SK-N-SH treated with all-trans-retinoic acid at 6 μM for 48 hours (cell line): ENCODE measurements around the gene MRPL4.

Experiments used
- ATAC-seq: fragments of 200-7000 bp; cut with Tn5 transposase; 3 replicates; pipeline ENCODE4 v1.9.1; 2020; ENCODE audit warnings: mild to moderate bottlenecking, moderate library complexity
- ARNTL ChIP-seq: fragments of 450-650 bp; formaldehyde crosslinking; IDR thresholded peaks from 2 replicates; pipeline ENCODE4 v1.5.0; 2020; ENCODE audit warnings: low read depth, mild to moderate bottlenecking, moderate library complexity, borderline replicate concordance
- BACH2 ChIP-seq: fragments of 250-450 bp; sonication (Bioruptor Pico); IDR thresholded peaks from 2 replicates; pipeline ENCODE4 v1.9.0; 2021; ENCODE audit warnings: mild to moderate bottlenecking, borderline replicate concordance
- CSDC2 ChIP-seq: fragments of 250-450 bp; sonication (Bioruptor Pico); IDR thresholded peaks from 2 replicates; pipeline ENCODE4 v1.5.0; 2020; ENCODE audit warnings: mild to moderate bottlenecking, moderate library complexity
- ESRRG ChIP-seq: fragments of 250-450 bp; sonication (Bioruptor Pico); IDR thresholded peaks from 2 replicates; pipeline ENCODE4 v1.6.1; 2021; ENCODE audit warnings: mild to moderate bottlenecking
- GLIS3 ChIP-seq: fragments of 250-450 bp; sonication (Bioruptor Pico); IDR thresholded peaks from 2 replicates; pipeline ENCODE4 v1.5.0; 2020; ENCODE audit warnings: mild to moderate bottlenecking, moderate library complexity
- OSR1 ChIP-seq: fragments of 250-450 bp; sonication (Bioruptor Pico); IDR thresholded peaks from 2 replicates; pipeline ENCODE4 v1.8.0; 2022; ENCODE audit warnings: moderate library complexity, mild to moderate bottlenecking, inconsistent platforms
- PPARA ChIP-seq: fragments of 250-450 bp; sonication (Bioruptor Pico); IDR thresholded peaks from 2 replicates; pipeline ENCODE4 v1.5.0; 2020; ENCODE audit warnings: mild to moderate bottlenecking, borderline replicate concordance
- RARB ChIP-seq: fragments of 250-450 bp; sonication (Bioruptor Pico); IDR thresholded peaks from 2 replicates; pipeline ENCODE4 v1.8.0; 2021; ENCODE audit warnings: mild to moderate bottlenecking, moderate library complexity
- SNAI2 ChIP-seq: fragments of 250-450 bp; sonication (Bioruptor Pico); IDR thresholded peaks from 2 replicates; pipeline ENCODE4 v1.5.0; 2020; ENCODE audit warnings: mild to moderate bottlenecking, moderate library complexity
- TOX ChIP-seq: fragments of 250-450 bp; sonication (Bioruptor Pico); IDR thresholded peaks from 2 replicates; pipeline ENCODE4 v1.8.0; 2021; ENCODE audit warnings: mild to moderate bottlenecking, moderate library complexity, borderline replicate concordance
- ZC3H10 ChIP-seq: fragments of 250-450 bp; sonication (Bioruptor Pico); IDR thresholded peaks from 2 replicates; pipeline ENCODE4 v1.5.1; 2021; ENCODE audit warnings: mild to moderate bottlenecking, moderate library complexity
- ZFP3 ChIP-seq: fragments of 250-450 bp; sonication (Bioruptor Pico); IDR thresholded peaks from 2 replicates; pipeline ENCODE4 v1.5.0; 2020; ENCODE audit warnings: mild to moderate bottlenecking, moderate library complexity
- ZFP30 ChIP-seq: fragments of 450-650 bp; formaldehyde crosslinking; IDR thresholded peaks from 2 replicates; pipeline ENCODE4 v1.5.0; 2022; ENCODE audit warnings: mild to moderate bottlenecking, moderate library complexity
- ZNF565 ChIP-seq: fragments of 450-650 bp; formaldehyde crosslinking; conservative IDR thresholded peaks from 2 replicates; pipeline ENCODE4 v1.5.0; 2020; ENCODE audit warnings: low read depth, mild to moderate bottlenecking, moderate library complexity
- ZNF70 ChIP-seq: fragments of 450-650 bp; formaldehyde crosslinking; IDR thresholded peaks from 2 replicates; pipeline ENCODE4 v1.5.0; 2020; ENCODE audit warnings: mild to moderate bottlenecking, moderate library complexity
- ZNF8 ChIP-seq: fragments of 450-650 bp; formaldehyde crosslinking; IDR thresholded peaks from 2 replicates; pipeline ENCODE4 v1.5.0; 2020; ENCODE audit warnings: mild to moderate bottlenecking, moderate library complexity
- TF ChIP-seq, protein P1 (sequence below): fragments of 250-450 bp; sonication (Bioruptor Pico); IDR thresholded peaks from 2 replicates; pipeline ENCODE4 v1.5.1; 2020; ENCODE audit warnings: low read depth, mild to moderate bottlenecking, moderate library complexity
- TF ChIP-seq, protein P2 (sequence below): fragments of 250-450 bp; sonication (Bioruptor Pico); IDR thresholded peaks from 2 replicates; pipeline ENCODE4 v1.8.0; 2021; ENCODE audit warnings: low read depth, mild to moderate bottlenecking, moderate library complexity, borderline replicate concordance
- TF ChIP-seq, protein P3 (sequence below): fragments of 250-450 bp; sonication (Bioruptor Pico); IDR thresholded peaks from 2 replicates; pipeline ENCODE4 v1.5.0; 2020; ENCODE audit warnings: mild to moderate bottlenecking, moderate library complexity
- TF ChIP-seq, protein P4 (sequence below): fragments of 250-450 bp; sonication (Bioruptor Pico); IDR thresholded peaks from 2 replicates; pipeline ENCODE4 v1.8.0; 2020; ENCODE audit warnings: mild to moderate bottlenecking, moderate library complexity, borderline replicate concordance

Gene MRPL4

DNA sequence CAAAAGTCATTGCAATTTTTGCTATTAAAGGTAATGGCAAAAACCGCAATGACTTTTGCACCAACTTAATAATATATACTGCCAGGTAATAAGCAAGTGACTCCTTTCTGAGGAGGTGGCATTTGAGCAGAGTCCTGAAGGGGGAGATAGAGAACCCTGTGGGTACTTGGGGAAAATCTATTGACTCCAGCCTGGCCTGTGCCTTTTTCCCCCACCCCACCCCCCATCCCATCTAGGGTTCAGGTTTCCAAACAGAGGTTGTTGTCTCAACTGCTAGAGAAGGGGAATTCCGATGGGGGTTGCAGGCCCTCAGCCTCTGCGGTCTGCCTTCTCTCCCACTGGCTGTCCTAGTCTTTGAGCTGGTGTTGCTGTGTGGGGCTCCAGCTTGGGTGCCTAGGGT lies 32.3 kb upstream of the MRPL4 start (continued):
- TF ChIP-seq ARNTL (no peak), ZC3H10 (CRISPR knock-in tag) (no peak), RARB (no peak), ZFP30 (no peak), SNAI2 (CRISPR knock-in tag) (no peak), ZNF565 (CRISPR knock-in tag) (no peak)
- TF ChIP-seq, protein P1, sequence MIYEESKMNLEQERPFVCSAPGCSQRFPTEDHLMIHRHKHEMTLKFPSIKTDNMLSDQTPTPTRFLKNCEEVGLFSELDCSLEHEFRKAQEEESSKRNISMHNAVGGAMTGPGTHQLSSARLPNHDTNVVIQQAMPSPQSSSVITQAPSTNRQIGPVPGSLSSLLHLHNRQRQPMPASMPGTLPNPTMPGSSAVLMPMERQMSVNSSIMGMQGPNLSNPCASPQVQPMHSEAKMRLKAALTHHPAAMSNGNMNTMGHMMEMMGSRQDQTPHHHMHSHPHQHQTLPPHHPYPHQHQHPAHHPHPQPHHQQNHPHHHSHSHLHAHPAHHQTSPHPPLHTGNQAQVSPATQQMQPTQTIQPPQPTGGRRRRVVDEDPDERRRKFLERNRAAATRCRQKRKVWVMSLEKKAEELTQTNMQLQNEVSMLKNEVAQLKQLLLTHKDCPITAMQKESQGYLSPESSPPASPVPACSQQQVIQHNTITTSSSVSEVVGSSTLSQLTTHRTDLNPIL: no peak

DNA sequence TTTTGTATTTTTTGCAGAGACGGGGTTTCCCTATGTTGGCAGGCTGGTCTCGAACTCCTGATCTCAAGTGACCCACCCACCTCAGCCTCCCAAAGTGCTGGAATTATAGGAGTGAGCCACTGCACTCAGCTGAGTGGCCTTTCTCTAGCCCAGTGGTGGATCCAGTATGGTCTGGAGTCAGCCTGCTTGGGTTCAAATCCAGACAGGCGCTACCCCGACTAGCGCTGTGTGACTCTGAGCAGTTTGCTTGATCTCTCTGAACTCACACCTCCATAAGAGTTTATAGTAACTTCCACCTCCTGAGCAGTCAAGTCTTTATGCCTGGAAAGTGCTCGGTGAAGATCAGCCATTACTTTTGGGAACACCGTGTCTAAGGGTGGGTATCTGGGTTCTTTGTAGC lies 31.3 kb upstream of the MRPL4 start:
- ATAC-seq: no peak
- TF ChIP-seq RARB (no peak), ARNTL (no peak), TOX (CRISPR knock-in tag) (no peak), ZNF565 (CRISPR knock-in tag) (no peak), OSR1 (CRISPR knock-in tag) (no peak), BACH2 (CRISPR knock-in tag) (no peak), ZFP3 (CRISPR knock-in tag) (no peak), ZNF8 (no peak)
- TF ChIP-seq, protein P1: no peak

DNA sequence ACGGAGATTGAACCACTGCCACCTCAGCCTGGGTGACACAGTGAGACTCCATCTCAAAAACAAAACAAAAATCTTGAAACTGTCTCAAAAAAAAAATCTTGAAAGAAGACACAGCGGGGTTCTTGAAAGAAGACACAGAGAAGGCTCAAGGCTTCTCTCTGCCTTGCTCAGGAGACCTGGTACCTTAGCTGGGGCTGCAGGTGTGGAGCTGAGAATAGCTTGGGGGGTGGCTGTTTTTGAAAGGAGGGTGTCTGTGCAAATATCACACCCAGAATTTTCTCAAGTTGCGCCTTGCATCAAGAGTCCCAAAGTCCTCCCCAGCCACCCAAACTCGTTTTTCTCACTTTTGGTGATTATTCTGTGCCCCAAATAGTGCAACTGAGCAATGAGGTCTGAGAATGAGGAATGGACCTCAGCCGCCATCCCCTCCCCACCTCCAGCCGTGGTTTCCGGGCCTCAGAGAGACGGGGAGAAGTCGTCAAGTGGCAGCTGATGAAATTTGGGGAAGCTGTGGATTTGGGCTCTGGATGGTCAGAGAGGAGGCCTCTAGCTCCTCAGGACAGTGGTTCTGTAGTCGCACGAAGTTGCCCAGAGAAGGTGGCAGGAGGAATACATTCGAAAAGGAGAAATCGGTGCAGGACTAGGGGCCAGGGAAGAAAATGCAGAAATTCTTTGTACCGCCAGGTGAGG lies 29.7 kb upstream of the MRPL4 start:
- TF ChIP-seq PPARA (CRISPR knock-in tag): no peak
- TF ChIP-seq CSDC2: no peak
- no peak for TF ChIP-seq TOX (CRISPR knock-in tag)
- ATAC-seq: no peak

DNA sequence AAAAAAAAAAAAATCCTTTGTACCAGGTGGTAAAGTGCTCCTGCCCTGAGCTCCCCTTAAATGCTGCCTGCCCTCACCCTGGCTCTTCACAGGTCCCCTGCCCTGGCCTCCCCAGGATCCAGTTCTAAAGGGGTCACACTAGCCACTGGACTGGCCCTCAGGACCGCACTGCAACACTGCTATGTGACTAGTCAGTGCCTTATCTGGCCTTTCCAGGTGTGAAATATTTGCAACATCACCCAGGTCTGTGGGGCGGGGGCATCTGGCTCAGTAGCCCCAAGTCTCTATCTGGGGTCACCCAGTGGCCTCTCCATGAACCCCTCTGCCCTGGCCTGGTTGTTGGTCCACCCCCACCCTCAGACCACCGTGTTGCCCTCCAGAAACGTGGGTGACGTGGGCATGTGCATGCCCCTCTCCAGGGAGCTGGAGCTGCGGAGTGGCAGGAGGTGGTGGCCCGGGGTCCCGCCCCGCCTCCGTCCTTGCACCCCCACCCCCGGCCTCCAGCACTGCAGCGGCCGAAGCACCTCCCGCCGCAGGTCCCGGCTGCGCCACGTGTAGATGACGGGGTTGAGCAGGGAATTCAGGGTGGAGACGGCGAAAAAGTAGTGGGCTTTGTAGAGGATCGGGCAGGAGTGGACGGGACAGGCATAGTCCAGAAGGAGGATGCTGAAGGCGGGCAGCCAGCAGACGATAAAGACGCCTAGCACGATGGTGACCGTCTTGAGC lies 28.4 kb upstream of the MRPL4 start:
- TF ChIP-seq, protein P2, sequence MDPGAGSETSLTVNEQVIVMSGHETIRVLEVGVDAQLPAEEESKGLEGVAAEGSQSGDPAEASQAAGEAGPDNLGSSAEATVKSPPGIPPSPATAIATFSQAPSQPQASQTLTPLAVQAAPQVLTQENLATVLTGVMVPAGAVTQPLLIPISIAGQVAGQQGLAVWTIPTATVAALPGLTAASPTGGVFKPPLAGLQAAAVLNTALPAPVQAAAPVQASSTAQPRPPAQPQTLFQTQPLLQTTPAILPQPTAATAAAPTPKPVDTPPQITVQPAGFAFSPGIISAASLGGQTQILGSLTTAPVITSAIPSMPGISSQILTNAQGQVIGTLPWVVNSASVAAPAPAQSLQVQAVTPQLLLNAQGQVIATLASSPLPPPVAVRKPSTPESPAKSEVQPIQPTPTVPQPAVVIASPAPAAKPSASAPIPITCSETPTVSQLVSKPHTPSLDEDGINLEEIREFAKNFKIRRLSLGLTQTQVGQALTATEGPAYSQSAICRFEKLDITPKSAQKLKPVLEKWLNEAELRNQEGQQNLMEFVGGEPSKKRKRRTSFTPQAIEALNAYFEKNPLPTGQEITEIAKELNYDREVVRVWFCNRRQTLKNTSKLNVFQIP: no peak
- TF ChIP-seq SNAI2 (CRISPR knock-in tag): no peak
- no peak for TF ChIP-seq ESRRG (CRISPR knock-in tag)
- no peak for ATAC-seq

DNA sequence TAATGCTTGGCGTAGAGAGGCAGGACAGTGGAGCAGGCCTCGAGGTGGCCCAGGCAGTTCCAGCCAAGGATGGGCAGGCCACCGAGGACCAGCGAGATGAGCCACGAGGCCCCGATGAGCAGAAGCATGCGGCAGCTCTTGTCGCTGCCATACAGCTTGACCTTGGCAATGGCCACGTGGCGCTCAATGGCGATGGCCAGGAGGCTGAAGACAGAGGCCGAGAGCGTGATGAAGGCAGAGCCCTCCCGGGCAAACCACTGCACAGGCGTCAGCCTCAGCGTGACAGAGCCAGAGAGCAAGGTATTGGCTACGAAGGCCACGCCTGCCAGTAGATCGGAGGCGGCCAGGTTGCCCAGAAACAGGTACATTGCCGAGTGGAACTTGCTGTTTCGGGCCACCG lies 27.7 kb upstream of the MRPL4 start:
- TF ChIP-seq, protein P3, sequence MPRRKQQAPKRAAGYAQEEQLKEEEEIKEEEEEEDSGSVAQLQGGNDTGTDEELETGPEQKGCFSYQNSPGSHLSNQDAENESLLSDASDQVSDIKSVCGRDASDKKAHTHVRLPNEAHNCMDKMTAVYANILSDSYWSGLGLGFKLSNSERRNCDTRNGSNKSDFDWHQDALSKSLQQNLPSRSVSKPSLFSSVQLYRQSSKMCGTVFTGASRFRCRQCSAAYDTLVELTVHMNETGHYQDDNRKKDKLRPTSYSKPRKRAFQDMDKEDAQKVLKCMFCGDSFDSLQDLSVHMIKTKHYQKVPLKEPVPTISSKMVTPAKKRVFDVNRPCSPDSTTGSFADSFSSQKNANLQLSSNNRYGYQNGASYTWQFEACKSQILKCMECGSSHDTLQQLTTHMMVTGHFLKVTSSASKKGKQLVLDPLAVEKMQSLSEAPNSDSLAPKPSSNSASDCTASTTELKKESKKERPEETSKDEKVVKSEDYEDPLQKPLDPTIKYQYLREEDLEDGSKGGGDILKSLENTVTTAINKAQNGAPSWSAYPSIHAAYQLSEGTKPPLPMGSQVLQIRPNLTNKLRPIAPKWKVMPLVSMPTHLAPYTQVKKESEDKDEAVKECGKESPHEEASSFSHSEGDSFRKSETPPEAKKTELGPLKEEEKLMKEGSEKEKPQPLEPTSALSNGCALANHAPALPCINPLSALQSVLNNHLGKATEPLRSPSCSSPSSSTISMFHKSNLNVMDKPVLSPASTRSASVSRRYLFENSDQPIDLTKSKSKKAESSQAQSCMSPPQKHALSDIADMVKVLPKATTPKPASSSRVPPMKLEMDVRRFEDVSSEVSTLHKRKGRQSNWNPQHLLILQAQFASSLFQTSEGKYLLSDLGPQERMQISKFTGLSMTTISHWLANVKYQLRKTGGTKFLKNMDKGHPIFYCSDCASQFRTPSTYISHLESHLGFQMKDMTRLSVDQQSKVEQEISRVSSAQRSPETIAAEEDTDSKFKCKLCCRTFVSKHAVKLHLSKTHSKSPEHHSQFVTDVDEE (CRISPR knock-in tag): no peak
- TF ChIP-seq ZFP30 (no peak), ZC3H10 (CRISPR knock-in tag) (no peak), BACH2 (CRISPR knock-in tag) (no peak), GLIS3 (CRISPR knock-in tag) (no peak), TOX (CRISPR knock-in tag) (no peak), OSR1 (CRISPR knock-in tag) (no peak), ZNF565 (CRISPR knock-in tag) (no peak), ZNF70 (no peak), PPARA (CRISPR knock-in tag) (no peak), ARNTL (no peak), ZNF8 (no peak), SNAI2 (CRISPR knock-in tag) (no peak)
- TF ChIP-seq, protein P1: no peak
- TF ChIP-seq, protein P2: no peak
- TF ChIP-seq, protein P4, sequence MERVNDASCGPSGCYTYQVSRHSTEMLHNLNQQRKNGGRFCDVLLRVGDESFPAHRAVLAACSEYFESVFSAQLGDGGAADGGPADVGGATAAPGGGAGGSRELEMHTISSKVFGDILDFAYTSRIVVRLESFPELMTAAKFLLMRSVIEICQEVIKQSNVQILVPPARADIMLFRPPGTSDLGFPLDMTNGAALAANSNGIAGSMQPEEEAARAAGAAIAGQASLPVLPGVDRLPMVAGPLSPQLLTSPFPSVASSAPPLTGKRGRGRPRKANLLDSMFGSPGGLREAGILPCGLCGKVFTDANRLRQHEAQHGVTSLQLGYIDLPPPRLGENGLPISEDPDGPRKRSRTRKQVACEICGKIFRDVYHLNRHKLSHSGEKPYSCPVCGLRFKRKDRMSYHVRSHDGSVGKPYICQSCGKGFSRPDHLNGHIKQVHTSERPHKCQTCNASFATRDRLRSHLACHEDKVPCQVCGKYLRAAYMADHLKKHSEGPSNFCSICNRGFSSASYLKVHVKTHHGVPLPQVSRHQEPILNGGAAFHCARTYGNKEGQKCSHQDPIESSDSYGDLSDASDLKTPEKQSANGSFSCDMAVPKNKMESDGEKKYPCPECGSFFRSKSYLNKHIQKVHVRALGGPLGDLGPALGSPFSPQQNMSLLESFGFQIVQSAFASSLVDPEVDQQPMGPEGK (CRISPR knock-in tag): no peak
- no peak for ATAC-seq
